ENCODE measurements around the gene RBM48. TPM values are rescaled to one million over a fixed set of nuclear protein-coding genes. Genes with fewer than 3 reads are reported as not detected.

The RBM48 gene
- total RNA-seq, 1 donor from 2014 or later, result 22.8 TPM

DNA sequence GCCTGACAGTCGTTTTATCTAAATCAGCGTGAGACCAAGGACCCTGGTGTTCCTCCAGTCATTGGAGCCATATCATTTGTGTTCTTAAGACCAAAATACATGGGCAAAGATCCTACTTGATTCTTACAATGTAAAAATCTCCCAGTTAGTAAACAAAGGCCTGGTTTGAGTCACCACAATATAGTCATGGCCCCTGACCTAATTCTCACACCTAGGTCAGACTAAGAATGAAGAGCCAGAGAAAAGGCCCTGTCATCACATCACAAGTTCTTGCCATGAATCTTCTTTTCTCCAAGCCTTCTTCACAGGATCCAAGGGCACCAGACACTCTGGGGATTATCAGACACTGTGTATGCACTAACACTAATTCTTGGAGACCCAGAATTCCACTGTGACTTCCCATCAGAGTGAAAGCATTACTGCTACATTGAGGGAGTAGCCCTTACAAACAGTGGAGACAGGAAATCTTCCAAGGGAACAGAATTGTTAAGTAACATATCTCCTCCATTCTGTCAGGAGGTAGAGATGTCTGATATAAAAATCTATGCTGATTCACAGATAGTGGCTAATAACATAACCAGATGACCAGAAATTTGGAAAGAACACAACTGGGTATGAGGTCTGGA, 43.2 kb upstream of the RBM48 start:
- H3K4me1 Mint-ChIP-seq, result no peaks in the 10 kb centered on the region
- Histone ChIP-seq H3K9ac (no peak overlapping the region), H3F3A (ENCODE audit: low read depth) (no peaks in the 10 kb centered on the region), H4K20me1 (ENCODE audit: low read depth) (no peaks in the 10 kb centered on the region), H3K36me3 (no peaks in the 10 kb centered on the region), H3K9me3 (ENCODE audit: low read depth) (no peaks in the 10 kb centered on the region), H3K4me2 (no peak overlapping the region), H3K4me3 (no peak overlapping the region), H3K27ac (no peak overlapping the region), H3K79me2 (ENCODE audit: low read depth) (no peaks in the 10 kb centered on the region), H3K27me3 (no peaks in the 10 kb centered on the region), H3K4me1 (no peaks in the 10 kb centered on the region), H2AFZ (replicated peaks) (no peak overlapping the region)
- H3K27ac Mint-ChIP-seq, result no peak overlapping the region
- H3K9me3 Mint-ChIP-seq, result no peaks in the 10 kb centered on the region
- peaks cover 8% of the 10 kb centered on the region for H3K36me3 Mint-ChIP-seq
- no peak overlapping the region for H3K4me3 Mint-ChIP-seq
- H3K27me3 Mint-ChIP-seq (ENCODE audit: insufficient read depth, low read depth), result no peaks in the 10 kb centered on the region
- DNase-seq (ENCODE audit: low spot score), result no peak
- TF ChIP-seq CTCF (IDR thresholded peaks at IDR 0.05) (no peak), EZH2phosphoT487 (IDR thresholded peaks at IDR 0.05) (no peak), EZH2 (IDR thresholded peaks at IDR 0.05) (no peak)

GRCh38 chr7:92485974-92486373, 42.6 kb upstream of the RBM48 start:
- Mint-ChIP-seq H3K4me1 (no peaks in the 10 kb centered on the region), H3K9me3 (no peaks in the 10 kb centered on the region)
- H3F3A ChIP-seq (ENCODE audit: low read depth), result no peaks in the 10 kb centered on the region

GRCh38 chr7:92487804-92488203, 40.8 kb upstream of the RBM48 start:
- no peak overlapping the region for H3K4me2 ChIP-seq
- TF ChIP-seq EZH2 (IDR thresholded peaks at IDR 0.05) (no peak), EZH2phosphoT487 (IDR thresholded peaks at IDR 0.05) (no peak), CTCF (IDR thresholded peaks at IDR 0.05) (no peak)
- H3F3A ChIP-seq (ENCODE audit: low read depth), result no peaks in the 10 kb centered on the region
- no peaks in the 10 kb centered on the region for H3K4me1 ChIP-seq
- no peak overlapping the region for H3K9ac ChIP-seq
- no peaks in the 10 kb centered on the region for H3K9me3 Mint-ChIP-seq
- H3K27ac ChIP-seq, result no peak overlapping the region
- H2AFZ ChIP-seq (replicated peaks), result no peak overlapping the region
- no peak overlapping the region for H3K4me3 ChIP-seq
- H3K79me2 ChIP-seq (ENCODE audit: low read depth), result no peaks in the 10 kb centered on the region
- H3K9me3 ChIP-seq (ENCODE audit: low read depth), result no peaks in the 10 kb centered on the region
- H4K20me1 ChIP-seq (ENCODE audit: low read depth), result no peaks in the 10 kb centered on the region
- DNase-seq (ENCODE audit: low spot score), result no peak
- H3K27ac Mint-ChIP-seq, result no peak overlapping the region
- no peaks in the 10 kb centered on the region for H3K27me3 ChIP-seq
- H3K27me3 Mint-ChIP-seq (ENCODE audit: insufficient read depth, low read depth), result no peaks in the 10 kb centered on the region
- peaks cover 12% of the 10 kb centered on the region for H3K36me3 Mint-ChIP-seq
- H3K36me3 ChIP-seq, result no peaks in the 10 kb centered on the region
- no peaks in the 10 kb centered on the region for H3K4me1 Mint-ChIP-seq
- no peak overlapping the region for H3K4me3 Mint-ChIP-seq

More at GRCh38 chr7:92485974-92486373, 42.6 kb upstream of the RBM48 start:
- Histone ChIP-seq H3K4me1 (no peaks in the 10 kb centered on the region), H3K79me2 (ENCODE audit: low read depth) (no peaks in the 10 kb centered on the region), H2AFZ (replicated peaks) (no peak overlapping the region), H3K4me2 (no peak overlapping the region), H4K20me1 (ENCODE audit: low read depth) (no peaks in the 10 kb centered on the region), H3K27ac (no peak overlapping the region), H3K9me3 (ENCODE audit: low read depth) (no peaks in the 10 kb centered on the region), H3K4me3 (no peak overlapping the region), H3K27me3 (no peaks in the 10 kb centered on the region), H3K9ac (no peak overlapping the region), H3K36me3 (no peaks in the 10 kb centered on the region)
- no peak overlapping the region for H3K27ac Mint-ChIP-seq
- TF ChIP-seq EZH2 (IDR thresholded peaks at IDR 0.05) (no peak), EZH2phosphoT487 (IDR thresholded peaks at IDR 0.05) (no peak), CTCF (IDR thresholded peaks at IDR 0.05) (no peak)
- H3K36me3 Mint-ChIP-seq, result peaks cover 8% of the 10 kb centered on the region
- DNase-seq (ENCODE audit: low spot score), result no peak
- H3K4me3 Mint-ChIP-seq, result no peak overlapping the region
- no peaks in the 10 kb centered on the region for H3K27me3 Mint-ChIP-seq (ENCODE audit: insufficient read depth, low read depth)

Measured in neural progenitor cell (in vitro differentiated cells).